Activated CD4-positive, CD25-positive, alpha-beta regulatory T cell treated with anti-CD3 and anti-CD28 coated beads, Interleukin-2, amount 50 U/mL, for 24 hours (primary cell): ENCODE measurements around the gene TSPAN10.
"Not testable (repeated sequence)": the region's sequence is repeated elsewhere in the genome, so short reads cannot be mapped to it uniquely, and the experiment has no call there.

Experiments used
- ATAC-seq, 2 donors: fragments of 150-1000 bp; cut with Tn5 transposase; one replicate each; pipeline ENCODE4 v1.10.0; 2021; ENCODE audit warnings: mild to moderate bottlenecking in 1 of 2, moderate library complexity in 1 of 2

Gene TSPAN10

DNA sequence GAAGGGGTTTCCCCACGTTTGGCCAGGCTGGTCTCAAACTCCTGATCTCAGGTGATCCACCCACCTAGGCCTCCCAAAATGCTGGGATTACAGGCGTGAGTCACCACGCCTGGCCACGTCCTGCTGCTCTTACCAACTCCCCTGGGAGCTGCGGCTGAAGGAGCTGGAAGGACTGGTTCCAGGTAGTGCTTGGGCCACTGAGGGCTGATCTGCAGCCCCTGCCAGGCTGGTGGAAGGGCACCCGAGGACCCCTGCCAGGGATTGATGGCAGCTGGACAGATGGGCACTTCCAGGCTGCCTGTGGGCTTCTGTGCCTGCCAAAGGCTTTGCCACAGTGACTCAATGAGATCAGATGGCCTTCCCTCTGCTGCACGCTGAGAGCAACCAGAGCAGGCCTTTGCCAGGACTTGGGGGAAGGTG is 27.1 kb downstream of the TSPAN10 start:
- ATAC-seq, result no peak

DNA sequence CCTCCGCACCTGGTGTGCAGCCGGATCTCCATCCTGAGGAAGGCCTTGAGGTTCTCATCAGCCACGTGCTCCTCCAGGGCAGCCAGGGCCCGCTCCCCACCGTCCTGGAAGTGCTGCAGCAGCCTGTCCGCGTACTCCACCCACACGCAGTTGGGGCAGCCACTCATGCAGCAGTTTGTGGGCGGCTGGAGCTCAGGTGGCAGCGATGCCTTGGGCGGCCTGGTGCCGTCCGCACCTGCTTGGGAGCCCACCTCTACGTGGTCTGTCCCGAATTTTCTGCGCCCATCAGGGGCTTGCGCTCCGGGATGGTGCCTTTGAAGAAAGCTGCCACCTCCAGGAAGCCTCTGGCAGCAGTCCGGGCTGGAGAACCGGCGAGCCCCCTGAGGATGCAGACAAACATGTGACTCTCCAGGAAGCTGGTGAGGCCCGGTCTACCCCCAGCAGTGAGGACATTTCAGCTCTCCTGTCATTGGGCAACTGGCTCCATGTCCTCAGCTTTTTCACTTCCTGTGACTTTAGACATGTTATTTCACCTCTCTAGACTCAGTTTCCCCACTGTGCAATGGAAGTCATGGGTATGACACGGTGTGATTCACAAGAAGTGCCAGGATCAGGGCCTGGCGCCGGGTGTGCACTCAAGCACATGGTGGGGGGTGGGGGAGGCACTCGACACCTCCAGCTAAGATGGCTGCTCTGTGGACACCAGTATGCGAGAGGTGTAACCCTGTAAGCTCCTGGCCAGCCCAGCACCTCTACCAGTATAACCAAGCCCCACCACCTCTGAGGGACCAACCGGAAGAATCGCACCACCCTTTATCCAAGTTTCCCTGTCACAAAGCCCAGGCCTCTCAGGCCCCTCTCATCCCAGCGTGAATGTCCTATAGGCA is 28.5 kb downstream of the TSPAN10 start:
- ATAC-seq, result peak; percentile 44 to 51

- ATAC-seq, result peak in 1 of 2 donors; percentile 10
Measured at GRCh38 chr17:81666092-81666341, 29.0 kb downstream of the TSPAN10 start.

GRCh38 chr17:81666342-81667191 is 29.6 kb downstream of the TSPAN10 start, which contains the start of the genes CCDC137 and OXLD1:
CCDC137 (plus strand) TSS chr17:81666737; CDS start chr17:81666767, 30 bp downstream.
OXLD1 (minus strand) TSS chr17:81666605; CDS start chr17:81666577, 28 bp downstream.
- peak; percentile 97 to 98 for ATAC-seq

GRCh38 chr17:81667754-81668153 is 30.8 kb downstream of the TSPAN10 start:
- no peak for ATAC-seq

DNA sequence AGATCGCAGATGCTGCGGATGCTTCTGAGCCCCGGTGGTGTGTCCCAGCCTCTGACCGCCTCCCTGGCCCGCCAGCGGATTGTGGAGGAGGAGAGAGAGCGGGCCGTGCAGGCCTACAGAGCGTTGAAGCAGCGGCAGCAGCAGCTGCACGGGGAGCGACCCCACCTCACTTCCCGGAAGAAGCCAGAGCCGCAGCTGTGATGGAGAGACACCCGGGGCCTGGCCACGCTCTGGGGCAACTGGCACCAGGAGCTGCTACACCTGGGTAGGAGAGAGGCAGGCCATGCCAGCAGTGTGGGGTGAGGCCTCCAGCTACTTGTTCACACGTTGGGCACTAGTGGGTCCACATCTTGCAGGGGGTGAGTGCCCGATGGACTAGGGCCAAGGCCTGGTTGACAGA is 35.5 kb downstream of the TSPAN10 start:
- ATAC-seq, result no peak

- no peak for ATAC-seq
Measured at GRCh38 chr17:81672954-81673353, 36.0 kb downstream of the TSPAN10 start.

DNA sequence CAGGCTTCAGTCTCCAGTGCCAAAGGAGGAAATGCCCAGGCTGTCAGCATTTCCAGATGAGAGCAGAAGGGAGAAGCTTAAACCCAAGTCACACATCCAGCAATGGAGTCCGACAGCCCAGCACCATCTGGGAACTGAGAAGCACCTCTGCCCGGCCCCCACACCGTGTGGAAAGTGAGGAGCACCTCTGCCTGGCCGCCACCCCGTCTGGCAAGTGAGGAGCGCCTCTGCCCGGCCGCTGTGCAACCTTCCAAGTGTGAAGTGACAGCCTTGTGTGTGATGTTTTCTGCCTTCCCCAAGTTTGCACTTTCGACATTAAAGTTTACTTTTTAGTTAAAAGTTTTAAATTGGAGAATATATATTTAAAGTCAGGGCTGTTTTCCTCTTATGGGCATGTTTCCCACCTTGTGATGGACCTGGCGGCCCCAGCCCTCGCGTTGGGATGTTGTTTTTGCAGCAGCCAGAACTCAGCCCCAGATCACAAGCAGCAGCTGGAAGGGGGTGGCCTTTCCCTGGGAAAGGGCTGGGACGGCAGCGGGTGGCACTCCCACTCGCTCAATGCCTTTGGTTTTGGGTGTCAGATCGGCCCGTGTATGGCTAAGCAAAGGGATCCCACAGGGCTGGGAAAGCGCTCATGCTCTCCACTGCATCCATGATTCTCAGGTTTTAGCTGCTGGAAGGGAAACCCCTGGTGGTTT is 36.7 kb downstream of the TSPAN10 start:
- no peak for ATAC-seq

GRCh38 chr17:81675515-81676221 is 38.7 kb downstream of the TSPAN10 start:
- ATAC-seq, result not testable (repeated sequence)

GRCh38 chr17:81676906-81677305 is 39.9 kb downstream of the TSPAN10 start:
- no peak for ATAC-seq

DNA sequence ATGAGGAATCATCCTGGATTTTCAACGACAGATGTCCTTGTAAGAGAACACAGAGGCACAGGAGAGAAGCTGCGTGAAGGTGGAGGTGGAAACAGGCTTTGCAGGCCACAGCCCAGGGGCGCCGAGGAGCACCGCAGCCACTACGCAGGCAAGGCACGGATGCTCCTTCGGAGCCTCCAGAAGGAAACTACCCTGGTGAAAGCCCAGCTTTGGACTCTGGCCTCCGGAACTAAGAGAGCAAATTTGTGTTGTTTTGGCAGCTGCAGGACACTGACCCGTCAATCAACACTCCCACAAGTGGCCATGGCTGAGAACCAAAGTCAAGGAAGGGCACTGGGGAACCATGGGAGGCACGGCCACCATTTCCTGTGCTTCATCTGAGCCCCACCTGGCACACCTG is 43.2 kb downstream of the TSPAN10 start:
- no peak for ATAC-seq

GRCh38 chr17:81681672-81682071 is 44.7 kb downstream of the TSPAN10 start:
- no peak for ATAC-seq

DNA sequence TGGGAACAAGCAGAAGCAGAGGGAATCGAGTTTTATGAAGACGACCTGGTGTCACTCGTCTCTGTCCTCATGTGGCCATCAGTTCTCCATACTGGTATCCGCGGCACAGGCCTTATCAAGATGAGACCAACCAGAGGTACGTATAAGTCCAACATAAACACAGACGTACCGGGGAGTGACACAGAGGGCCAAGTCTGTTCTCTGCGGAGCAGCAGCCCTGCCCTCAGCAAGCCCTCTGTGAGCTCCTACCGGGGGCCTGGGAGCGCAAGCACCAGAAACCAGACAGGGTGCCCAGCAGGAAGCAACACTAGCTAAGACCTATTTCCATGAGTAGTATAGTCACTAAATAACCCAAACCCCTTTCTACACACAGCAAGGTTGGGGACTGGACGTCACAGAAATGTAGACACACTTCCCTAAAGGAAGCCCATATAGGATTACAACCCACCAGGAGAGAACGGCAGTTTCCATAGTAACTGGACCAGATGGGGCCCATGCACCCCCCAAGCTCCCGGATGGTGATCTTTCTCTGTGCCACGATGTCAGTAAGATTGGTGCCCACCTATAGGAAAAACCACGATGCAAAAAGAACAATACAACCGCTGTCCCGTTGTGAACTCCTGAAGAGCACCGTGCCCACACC is 45.7 kb downstream of the TSPAN10 start:
- no peak for ATAC-seq

- no peak for ATAC-seq
Measured at GRCh38 chr17:81683208-81683583, 46.2 kb downstream of the TSPAN10 start.

DNA sequence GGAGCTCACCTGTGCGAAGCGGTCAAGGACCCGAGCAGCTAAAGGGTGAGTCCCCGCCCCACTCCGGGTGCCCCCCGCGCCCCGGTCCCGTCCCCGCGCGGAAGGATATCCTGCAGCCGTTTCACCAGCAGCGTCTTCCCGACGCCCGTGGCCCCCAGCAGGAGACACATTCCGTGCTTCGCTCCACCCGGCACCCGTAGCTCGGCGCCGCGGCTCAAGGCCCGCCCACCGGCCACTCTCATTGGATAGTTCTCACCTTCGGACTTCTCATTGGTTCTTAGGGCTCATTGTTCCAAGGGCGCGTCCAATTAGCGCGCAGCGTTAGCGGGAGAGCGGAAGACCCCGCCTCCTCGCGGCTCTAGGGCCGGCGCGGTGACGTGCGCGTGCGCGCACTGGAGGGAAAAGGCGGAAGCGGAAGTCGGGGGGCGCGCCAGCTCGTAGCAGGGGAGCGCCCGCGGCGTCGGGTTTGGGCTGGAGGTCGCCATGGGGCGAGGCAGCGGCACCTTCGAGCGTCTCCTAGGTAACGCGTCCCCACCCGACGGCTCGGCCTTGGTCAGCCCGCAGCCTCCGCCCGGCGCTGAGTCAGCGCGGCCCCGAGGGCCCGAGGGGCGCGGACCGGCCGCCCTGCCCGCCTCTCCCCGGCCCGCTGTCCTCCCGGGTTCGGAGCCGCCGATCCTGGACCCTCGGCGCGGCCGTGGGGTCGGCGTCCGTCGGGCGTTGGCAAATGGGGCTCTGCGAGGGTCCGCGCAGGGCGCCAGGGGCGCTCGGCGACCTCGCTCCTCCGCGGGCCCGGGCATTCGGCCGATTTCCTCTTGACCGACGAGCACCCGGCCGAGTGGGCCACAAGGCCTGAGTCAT is 46.8 kb downstream of the TSPAN10 start, which contains the start of the genes ARL16 and HGS:
ARL16 (minus strand) TSS at position 214 of the 858 bp plus-strand sequence; CDS start at position 170, 44 bp downstream.
HGS (plus strand) TSS at position 428 of the 858 bp plus-strand sequence; CDS start at position 484, 56 bp downstream.
- peak; percentile 95 to 96 for ATAC-seq

GRCh38 chr17:81684442-81684911 is 47.5 kb downstream of the TSPAN10 start:
- ATAC-seq, result peak in 1 of 2 donors; percentile 6

DNA sequence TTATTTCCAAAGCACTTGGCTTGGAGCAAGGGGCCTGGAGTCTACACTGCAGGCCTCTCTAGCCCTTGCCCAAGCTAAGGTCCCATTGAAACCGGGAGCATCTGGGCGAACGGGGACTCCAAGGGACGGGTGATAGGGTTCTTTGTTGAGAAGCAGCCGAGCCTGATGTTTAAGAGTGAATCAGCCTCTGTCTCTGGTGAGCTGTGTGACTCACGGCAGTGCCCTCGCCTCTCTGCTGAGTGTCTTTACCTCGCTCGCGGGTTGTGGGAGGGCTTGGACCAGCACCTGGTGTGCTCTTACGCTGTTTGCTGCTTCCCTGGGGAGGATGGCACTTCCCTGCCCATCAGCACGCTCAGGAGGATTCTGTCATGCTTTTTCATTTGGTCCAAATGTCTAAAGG is 48.1 kb downstream of the TSPAN10 start:
- ATAC-seq, result peak; percentile 52 to 60

DNA sequence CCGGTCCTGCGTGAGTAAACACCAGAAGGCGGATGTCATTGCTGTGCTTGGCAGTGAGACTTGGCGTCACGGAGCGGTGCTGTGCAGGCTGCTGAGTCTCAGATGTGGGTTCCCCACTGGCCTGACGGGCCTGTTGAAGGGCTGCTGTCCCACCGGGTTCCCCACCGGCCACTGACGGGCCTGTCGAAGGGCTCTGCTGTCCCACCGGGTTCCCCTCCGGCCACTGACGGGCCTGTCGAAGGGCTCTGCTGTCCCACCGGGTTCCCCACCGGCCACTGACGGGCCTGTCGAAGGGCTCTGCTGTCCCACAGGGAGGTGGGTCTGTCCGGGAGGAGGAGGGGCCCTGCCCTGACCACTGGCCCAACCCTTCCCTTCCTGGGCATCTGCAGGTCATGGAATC is 49.6 kb downstream of the TSPAN10 start:
- no peak for ATAC-seq

DNA sequence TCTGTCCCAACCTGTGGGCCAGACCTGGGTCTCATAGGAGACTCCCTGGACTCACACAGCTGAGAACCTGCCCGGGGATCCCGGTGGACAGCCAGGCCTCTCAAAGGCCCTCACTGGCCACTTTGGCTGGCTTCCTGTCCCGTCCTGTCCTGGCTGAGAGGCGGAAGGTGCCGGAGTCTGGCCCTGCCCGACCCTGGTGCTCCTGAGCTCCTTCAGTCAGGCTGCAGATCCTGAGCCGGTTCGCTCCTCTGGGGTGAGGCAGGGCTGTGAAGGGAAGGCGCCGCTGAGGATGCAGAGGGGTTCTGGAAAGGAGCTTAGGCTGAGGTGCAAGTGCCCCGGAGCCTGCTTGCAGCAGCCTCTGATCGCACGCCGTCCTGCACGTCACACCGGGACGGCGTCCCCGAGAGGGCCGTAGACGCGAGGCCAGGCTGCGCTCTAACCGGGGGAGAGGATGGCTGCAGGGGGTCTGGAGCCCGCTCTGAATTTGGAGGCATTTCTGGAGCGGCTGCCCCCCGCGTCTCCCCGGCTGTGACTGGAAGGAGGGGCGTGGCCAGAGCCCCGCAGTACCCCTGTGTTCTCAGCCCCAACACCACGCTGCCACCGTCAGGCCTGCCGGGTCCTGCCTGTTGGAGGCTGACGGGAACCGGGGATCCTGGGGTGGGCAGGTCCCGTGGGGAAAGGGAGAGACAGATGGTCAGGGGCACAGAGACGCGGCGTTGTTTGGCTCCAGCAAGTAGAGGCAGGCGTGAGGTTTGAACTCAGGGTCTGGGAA is 51.0 kb downstream of the TSPAN10 start:
- ATAC-seq, result no peak

DNA sequence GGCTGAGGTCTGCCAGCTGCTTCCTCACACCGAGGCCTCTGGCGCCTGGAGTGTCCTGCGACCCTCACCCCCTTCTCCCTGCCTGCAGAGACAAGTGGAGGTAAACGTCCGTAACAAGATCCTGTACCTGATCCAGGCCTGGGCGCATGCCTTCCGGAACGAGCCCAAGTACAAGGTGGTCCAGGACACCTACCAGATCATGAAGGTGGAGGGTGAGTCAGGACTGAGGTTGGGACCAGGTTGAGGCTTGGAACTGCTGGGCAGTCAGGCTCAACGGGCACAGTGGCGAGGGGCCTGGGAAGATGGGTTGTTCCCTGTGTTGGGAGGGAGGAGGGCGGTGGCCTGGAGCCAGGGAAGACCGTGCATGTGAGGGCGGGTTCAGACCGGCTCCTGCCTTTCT is 51.6 kb downstream of the TSPAN10 start:
- no peak for ATAC-seq
